GM12864 (cell line): ENCODE results near the gene PFDN1.

Experiments
- DNase-seq: peaks from one replicate; pipeline ENCODE4 v3.0.0-alpha.2; 2011; ENCODE audit warnings: low read depth
- H3K4me3 ChIP-seq: 2 replicates; pipeline ENCODE4 v1.5.1; 2011; ENCODE audit warnings: mild to moderate bottlenecking, low read depth, low read length, control low read depth
- TF ChIP-seq, protein P1 (sequence below): IDR thresholded peaks from 2 replicates; pipeline ENCODE4 v1.5.1; 2011; ENCODE audit warnings: low read depth, mild to moderate bottlenecking, moderate library complexity, low read length, control low read depth, inconsistent platforms; ENCODE audit errors: missing control alignments

Gene PFDN1

DNA sequence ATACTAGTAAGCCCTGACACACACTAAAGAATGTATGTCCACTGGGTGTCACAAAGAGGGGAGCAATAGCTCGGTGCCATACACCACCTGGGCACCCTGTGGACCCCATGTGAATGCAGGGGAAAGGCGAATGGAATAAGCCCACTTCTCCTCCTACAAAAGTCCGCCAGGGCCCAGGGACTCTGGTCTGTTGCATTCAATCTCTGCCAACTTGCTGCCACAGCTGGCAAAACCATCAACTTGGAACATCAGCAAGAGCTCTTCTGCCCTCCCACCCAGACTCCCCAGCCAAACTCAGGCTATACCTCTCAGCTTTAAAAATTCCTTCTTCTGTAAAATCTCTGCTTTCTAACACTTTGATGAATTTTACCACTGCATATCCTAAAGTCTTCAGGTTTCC, 54.5 kb downstream of the PFDN1 start:
- DNase-seq, result no peak
- H3K4me3 ChIP-seq, result no peak overlapping the region
- TF ChIP-seq, protein P1, sequence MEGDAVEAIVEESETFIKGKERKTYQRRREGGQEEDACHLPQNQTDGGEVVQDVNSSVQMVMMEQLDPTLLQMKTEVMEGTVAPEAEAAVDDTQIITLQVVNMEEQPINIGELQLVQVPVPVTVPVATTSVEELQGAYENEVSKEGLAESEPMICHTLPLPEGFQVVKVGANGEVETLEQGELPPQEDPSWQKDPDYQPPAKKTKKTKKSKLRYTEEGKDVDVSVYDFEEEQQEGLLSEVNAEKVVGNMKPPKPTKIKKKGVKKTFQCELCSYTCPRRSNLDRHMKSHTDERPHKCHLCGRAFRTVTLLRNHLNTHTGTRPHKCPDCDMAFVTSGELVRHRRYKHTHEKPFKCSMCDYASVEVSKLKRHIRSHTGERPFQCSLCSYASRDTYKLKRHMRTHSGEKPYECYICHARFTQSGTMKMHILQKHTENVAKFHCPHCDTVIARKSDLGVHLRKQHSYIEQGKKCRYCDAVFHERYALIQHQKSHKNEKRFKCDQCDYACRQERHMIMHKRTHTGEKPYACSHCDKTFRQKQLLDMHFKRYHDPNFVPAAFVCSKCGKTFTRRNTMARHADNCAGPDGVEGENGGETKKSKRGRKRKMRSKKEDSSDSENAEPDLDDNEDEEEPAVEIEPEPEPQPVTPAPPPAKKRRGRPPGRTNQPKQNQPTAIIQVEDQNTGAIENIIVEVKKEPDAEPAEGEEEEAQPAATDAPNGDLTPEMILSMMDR, result no peak

DNA sequence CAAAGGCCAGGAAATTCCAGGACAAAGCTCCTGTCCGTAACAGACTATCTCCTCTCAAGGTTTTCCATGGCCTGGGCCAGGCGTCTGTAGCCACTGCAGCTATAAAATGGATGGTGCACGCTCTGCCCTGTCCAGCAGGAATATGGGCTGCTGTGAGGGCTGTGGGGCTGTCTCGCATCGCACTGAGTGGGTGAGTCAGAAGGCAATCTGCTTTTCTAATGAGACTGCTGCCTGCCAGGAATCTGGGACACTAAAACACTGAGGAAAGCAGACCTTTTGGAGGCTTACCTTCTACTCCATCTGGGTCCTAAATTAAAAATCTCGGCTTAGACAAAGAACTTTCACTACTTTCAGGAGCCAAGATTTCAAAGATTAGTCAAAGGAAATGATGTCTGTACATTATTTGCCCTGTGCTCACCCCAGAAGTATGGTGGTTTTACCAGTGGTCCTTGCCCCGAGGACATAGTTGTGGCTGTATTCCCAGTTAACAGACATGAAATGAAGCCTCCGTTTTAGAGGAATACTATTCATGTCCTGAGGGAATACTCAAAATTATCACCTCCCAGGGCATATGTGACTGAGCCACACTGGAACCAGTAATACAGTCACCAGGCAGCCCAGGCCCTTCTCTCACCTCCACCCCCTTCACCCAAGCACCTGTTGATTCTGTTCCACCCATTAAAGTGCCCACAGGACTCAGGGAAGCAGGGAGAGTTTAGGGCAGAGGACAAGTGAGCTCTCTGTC, 56.4 kb downstream of the PFDN1 start:
- no peak overlapping the region for H3K4me3 ChIP-seq
- DNase-seq, result no peak
- TF ChIP-seq, protein P1, result no peak

DNA sequence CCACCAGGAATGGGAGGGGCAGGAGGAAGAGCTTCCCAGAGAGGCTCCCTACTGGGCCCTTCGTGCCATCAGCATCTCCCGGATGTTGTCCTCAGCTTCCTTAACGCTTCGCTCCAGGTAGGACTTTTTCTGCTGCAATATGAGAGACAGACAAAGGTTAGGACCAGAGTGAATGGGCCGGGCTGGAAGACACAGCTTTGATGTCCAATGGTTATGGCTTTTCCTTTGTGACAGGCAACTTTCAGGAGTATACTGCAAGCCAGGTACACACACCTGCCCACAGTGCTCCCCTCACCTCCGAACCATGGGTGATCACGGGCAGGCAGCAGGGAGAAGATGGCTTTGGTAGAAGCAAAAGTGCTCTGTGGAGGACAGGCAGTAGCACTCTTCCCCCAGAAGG, 57.0 kb downstream of the PFDN1 start:
- no peak overlapping the region for H3K4me3 ChIP-seq

DNA sequence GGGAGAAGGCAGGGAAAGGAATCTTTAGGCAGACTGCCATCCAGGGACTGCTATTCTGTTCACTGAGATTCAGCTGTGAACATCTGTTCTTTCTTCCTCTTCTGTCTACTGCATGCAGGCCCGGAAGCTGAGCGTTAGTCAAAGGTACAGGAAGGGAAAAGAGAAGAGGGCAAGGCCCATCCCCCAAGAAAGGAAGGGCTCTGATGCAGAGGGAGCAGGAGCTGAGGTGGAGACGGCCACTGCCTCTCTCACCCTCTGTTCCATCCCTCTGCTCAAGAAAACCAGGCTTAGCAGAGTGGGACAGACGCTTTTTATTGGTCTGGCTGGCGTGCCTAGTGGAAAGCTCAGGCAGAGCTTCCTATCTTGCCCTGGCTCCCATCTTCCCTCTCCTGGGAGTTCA, 57.6 kb downstream of the PFDN1 start:
- no peak overlapping the region for H3K4me3 ChIP-seq
- TF ChIP-seq, protein P1, result no peak
- no peak for DNase-seq

More for the DNA sequence above, 57.0 kb downstream of the PFDN1 start:
- no peak for DNase-seq
- TF ChIP-seq, protein P1, result no peak

DNA sequence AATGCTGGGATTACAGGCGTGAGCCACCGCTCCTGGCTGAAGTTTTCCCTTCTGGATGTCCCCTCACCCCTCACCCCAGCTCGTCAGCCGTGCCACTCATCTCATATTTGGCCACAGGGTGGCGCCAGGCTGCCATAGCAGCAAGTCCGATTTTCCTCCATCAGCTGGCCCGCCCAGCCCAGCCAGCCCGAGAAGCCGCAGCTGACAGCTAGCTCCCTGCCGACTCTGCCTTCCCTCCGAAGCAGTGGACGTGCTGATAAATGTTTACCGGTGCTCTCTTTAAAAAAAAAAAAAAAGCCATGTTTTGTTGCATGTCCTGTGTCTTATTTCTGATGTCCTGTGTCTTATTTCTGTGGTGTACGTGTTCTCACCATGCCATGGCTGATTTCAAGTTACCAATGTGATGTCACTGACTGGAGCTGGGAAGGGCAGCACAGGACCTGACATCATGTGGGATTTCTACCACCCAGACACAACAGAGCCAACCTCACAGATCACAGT, 58.3 kb downstream of the PFDN1 start:
- TF ChIP-seq, protein P1, result peak; percentile 77
- no peak overlapping the region for H3K4me3 ChIP-seq
- DNase-seq, result peak; percentile 44

DNA sequence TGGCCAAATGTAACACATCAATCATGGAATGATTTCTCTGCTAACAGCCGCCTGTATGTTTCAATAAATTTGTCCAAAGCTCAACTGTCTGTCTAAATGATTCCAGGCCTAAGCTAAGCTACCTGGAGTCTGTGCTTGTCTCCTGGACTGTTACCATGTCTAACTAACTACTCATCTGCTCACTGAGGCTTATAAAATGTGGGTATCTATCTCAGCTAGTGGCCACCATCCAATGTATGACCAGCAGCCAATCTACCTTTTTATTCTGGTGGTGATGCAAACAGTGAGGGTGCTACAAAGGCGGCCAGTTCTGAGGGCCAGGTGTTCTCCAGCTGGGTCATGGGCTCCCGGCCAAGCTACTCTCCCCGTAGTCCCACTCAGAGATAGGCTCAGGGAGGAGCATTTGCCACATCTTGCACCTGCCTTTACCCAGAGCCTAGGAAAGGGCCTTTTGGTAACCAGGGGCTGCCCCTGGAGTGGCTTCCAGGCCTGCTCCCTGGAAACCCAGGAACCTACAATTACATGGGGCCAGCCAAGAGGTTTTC, 59.1 kb downstream of the PFDN1 start:
- TF ChIP-seq, protein P1, result no peak
- H3K4me3 ChIP-seq, result no peak overlapping the region
- no peak for DNase-seq
